Upper lobe of right lung (tissue), 1 donor: ENCODE measurements around the gene MAMSTR. TPM values are rescaled to one million over a fixed set of nuclear protein-coding genes. Genes with fewer than 3 reads are reported as not detected.

Source experiments
- ATAC-seq: fragments of 200-7000 bp; cut with Tn5 transposase; one replicate; pipeline ENCODE4 v1.9.1; 2020; ENCODE audit warnings: mild to moderate bottlenecking, moderate library complexity
- DNase-seq: peaks from one replicate; pipeline ENCODE4 v3.0.0-alpha.2; 2020
- H3K27ac ChIP-seq: fragments of 200-600 bp; one replicate; pipeline ENCODE4 v1.8.0; 2022
- H3K27me3 ChIP-seq: fragments of 200-600 bp; one replicate; pipeline ENCODE4 v1.8.0; 2022; ENCODE audit warnings: mild to moderate bottlenecking
- H3K36me3 ChIP-seq: fragments of 200-600 bp; one replicate; pipeline ENCODE4 v1.8.0; 2022
- H3K4me1 ChIP-seq: fragments of 200-600 bp; one replicate; pipeline ENCODE4 v1.8.0; 2022
- H3K4me3 ChIP-seq: fragments of 200-600 bp; one replicate; pipeline ENCODE4 v1.8.0; 2022; ENCODE audit warnings: mild to moderate bottlenecking
- H3K9me3 ChIP-seq: fragments of 200-600 bp; one replicate; pipeline ENCODE4 v1.8.0; 2022
- CTCF ChIP-seq: fragments of 200-600 bp; IDR thresholded peaks from one replicate; pipeline ENCODE4 v1.8.0; 2022; ENCODE audit warnings: antibody characterized with exemption
- intact Hi-C: fragments of 100-400 bp; cut with DNase I; formaldehyde crosslinking; loops from one replicate; pipeline ENCODE4 v1.11.0; 2022
- total RNA-seq: library from RNA; stranded (reverse); fragmentation: NEBNext Ultra II Directional; extraction: Animal tissue kit (Norgen Biotek cat#: 25700); gene quantifications from one replicate; pipeline ENCODE4 v1.2.1, GENCODE V29; 2021
- donor health status: DM: no; HTN: yes; CAD: no; lungs with severe emphysema.

The MAMSTR gene
- total RNA-seq, 1 donor from 2014 or later: 1.2 TPM

GRCh38 chr19:48757089-48757675 lies 37.7 kb upstream of the MAMSTR start:
- Histone ChIP-seq H3K9me3 (no peaks in the 10 kb centered on the region), H3K4me1 (peaks cover 10% of the 10 kb centered on the region), H3K27me3 (peaks cover 2% of the 10 kb centered on the region), H3K27ac (no peak overlapping the region), H3K4me3 (no peak overlapping the region), H3K36me3 (no peaks in the 10 kb centered on the region)
- intact Hi-C loops: no loop called here
- ATAC-seq (no peak), DNase-seq (no peak)
- no peak for TF ChIP-seq CTCF

- ATAC-seq: no peak
- Histone ChIP-seq H3K9me3 (no peaks in the 10 kb centered on the region), H3K4me3 (no peak overlapping the region), H3K4me1 (peaks cover 15% of the 10 kb centered on the region), H3K27ac (no peak overlapping the region), H3K36me3 (no peaks in the 10 kb centered on the region), H3K27me3 (peaks cover 7% of the 10 kb centered on the region)
- no peak for DNase-seq
- no peak for TF ChIP-seq CTCF
- intact Hi-C loops: no loop called here
Measured at GRCh38 chr19:48756686-48757085, 37.2 kb upstream of the MAMSTR start.

GRCh38 chr19:48756212-48756611 lies 36.7 kb upstream of the MAMSTR start:
- no peak overlapping the region for H3K27ac ChIP-seq
- no peak for TF ChIP-seq CTCF
- DNase-seq (no peak), ATAC-seq (no peak)
- intact Hi-C loops: no loop called here
- no peaks in the 10 kb centered on the region for H3K36me3 ChIP-seq
- H3K9me3 ChIP-seq: no peaks in the 10 kb centered on the region
- H3K4me3 ChIP-seq: no peak overlapping the region
- peaks cover 18% of the 10 kb centered on the region for H3K4me1 ChIP-seq
- peaks cover 11% of the 10 kb centered on the region for H3K27me3 ChIP-seq

GRCh38 chr19:48755787-48756186 lies 36.3 kb upstream of the MAMSTR start:
- Histone ChIP-seq H3K36me3 (no peaks in the 10 kb centered on the region), H3K4me1 (peaks cover 18% of the 10 kb centered on the region), H3K27ac (no peak overlapping the region), H3K4me3 (no peak overlapping the region), H3K9me3 (no peaks in the 10 kb centered on the region), H3K27me3 (peaks cover 14% of the 10 kb centered on the region)
- TF ChIP-seq CTCF: no peak
- DNase-seq (no peak), ATAC-seq (no peak)
- intact Hi-C loops: no loop called here

- H3K27me3 ChIP-seq: peaks cover 19% of the 10 kb centered on the region
- DNase-seq (no peak), ATAC-seq (no peak)
- H3K4me3 ChIP-seq: no peak within 1 kb of the TSS
- no peak for TF ChIP-seq CTCF
- H3K4me1 ChIP-seq: peaks cover 18% of the 10 kb centered on the region
- H3K27ac ChIP-seq: no peak within 1 kb of the TSS
- H3K36me3 ChIP-seq: no peaks in the 10 kb centered on the region
- intact Hi-C loops: no loop called here
- H3K9me3 ChIP-seq: no peaks in the 10 kb centered on the region
Measured at GRCh38 chr19:48755084-48755641, 35.6 kb upstream of the MAMSTR start, which contains the start of gene FGF21. FGF21 (plus strand) TSS chr19:48755524; CDS start chr19:48756237, 713 bp downstream.
